ENCODE results near the gene TRPC1.

The TRPC1 gene

DNA sequence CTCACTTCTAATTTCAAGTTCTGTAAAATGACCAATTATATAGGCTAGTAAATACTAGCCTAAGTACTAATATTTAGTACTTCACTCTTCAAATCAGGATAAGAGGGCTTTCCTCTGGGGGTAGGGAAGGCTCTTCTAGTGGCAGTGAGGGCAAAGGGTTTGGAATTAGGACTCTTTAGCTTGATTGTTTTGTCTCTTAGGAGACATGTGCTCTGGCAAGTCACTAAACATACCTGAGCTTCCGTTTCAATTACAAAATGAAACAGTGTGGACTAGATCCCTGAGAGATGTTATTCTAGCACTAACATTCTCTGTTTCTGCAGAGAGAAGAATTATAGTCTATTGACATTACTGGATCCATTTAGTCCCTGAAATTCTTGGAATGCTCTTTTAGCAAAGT is 93.5 kb downstream of the TRPC1 start:
- H2AK5ac ChIP-seq (ENCODE audit: low read length, severe bottlenecking): no peak overlapping the region
- no peak overlapping the region for H2AFZ ChIP-seq (ENCODE audit: low read depth, low read length)
- WGBS: no CpG with 5 or more reads among the region's 1 CpG
- H3K4me1 ChIP-seq (ENCODE audit: control insufficient read depth, insufficient read depth, low read depth, low read length): no peaks in the 10 kb centered on the region
- H3K14ac ChIP-seq (ENCODE audit: low read length in 2 of 2): no peak overlapping the region
- H3K9me3 ChIP-seq (ENCODE audit: control insufficient read depth, low read length): no peaks in the 10 kb centered on the region
- H3K4ac ChIP-seq (ENCODE audit: low read depth in 1 of 2, low read length in 2 of 2): no peak overlapping the region
- H2BK12ac ChIP-seq (ENCODE audit: low read length in 2 of 2): no peak overlapping the region
- no peaks in the 10 kb centered on the region for H3K27me3 ChIP-seq (ENCODE audit: control insufficient read depth in 1 of 2, insufficient read depth in 1 of 2, low read length in 2 of 2)
- H3K9ac ChIP-seq (ENCODE audit: low read length): no peak overlapping the region
- H2BK15ac ChIP-seq (ENCODE audit: low read depth, poor library complexity, severe bottlenecking): no peak overlapping the region
- no peak overlapping the region for H4K91ac ChIP-seq (ENCODE audit: low read length)
- H3K79me1 ChIP-seq (replicated peaks; ENCODE audit: low read length, poor library complexity, severe bottlenecking): no peaks in the 10 kb centered on the region
- no peak overlapping the region for H3K27ac ChIP-seq (ENCODE audit: low read length, poor library complexity, severe bottlenecking)
- H3K23ac ChIP-seq (ENCODE audit: low read length in 2 of 2): no peak overlapping the region
- H2BK120ac ChIP-seq (ENCODE audit: low read depth, low read length): no peak overlapping the region
- H4K8ac ChIP-seq (ENCODE audit: low read length): no peak overlapping the region
- H3K4me3 ChIP-seq (ENCODE audit: insufficient read depth in 1 of 2, low read depth in 1 of 2, low read length in 2 of 2): no peak overlapping the region
- H3K4me2 ChIP-seq (ENCODE audit: low read length, poor library complexity, severe bottlenecking): no peak overlapping the region
- H2BK5ac ChIP-seq (ENCODE audit: low read depth, low read length, poor library complexity, severe bottlenecking): no peak overlapping the region
- peaks cover 0 to 56% of the 10 kb centered on the region in 2 experiments for H3K36me3 ChIP-seq (ENCODE audit: control insufficient read depth in 1 of 2, insufficient read depth in 2 of 2, low read depth in 1 of 2, low read length in 2 of 2)
- H3K18ac ChIP-seq (ENCODE audit: low read depth in 1 of 2, low read length in 2 of 2): no peak overlapping the region
- no peak for DNase-seq

DNA sequence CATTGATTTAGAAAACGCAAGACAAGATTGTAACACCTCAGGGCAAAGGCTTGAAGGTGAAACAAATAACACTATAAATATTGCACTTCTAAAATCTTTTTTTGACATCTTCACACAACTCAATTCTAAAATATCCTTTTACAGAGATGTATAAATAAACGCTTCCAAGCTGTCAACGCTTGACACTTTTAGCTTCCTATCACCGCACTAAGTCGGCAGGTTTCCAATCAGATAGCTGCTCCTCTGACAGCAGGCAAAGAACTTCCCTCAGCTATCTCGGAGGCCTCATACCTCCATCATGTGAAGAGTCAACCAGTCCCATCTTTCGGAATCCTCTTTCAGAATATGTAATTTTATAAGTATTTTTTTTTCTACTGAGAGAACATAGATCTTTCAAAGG is 94.1 kb downstream of the TRPC1 start:
- Histone ChIP-seq H2AFZ (ENCODE audit: low read depth, low read length) (no peak overlapping the region), H3K9me3 (ENCODE audit: control insufficient read depth, low read length) (no peaks in the 10 kb centered on the region), H3K36me3 (ENCODE audit: control insufficient read depth in 1 of 2, insufficient read depth in 2 of 2, low read depth in 1 of 2, low read length in 2 of 2) (peaks cover 0 to 58% of the 10 kb centered on the region in 2 experiments), H3K14ac (ENCODE audit: low read length in 2 of 2) (no peak overlapping the region), H2BK120ac (ENCODE audit: low read depth, low read length) (no peak overlapping the region), H3K18ac (ENCODE audit: low read depth in 1 of 2, low read length in 2 of 2) (no peak overlapping the region), H4K91ac (ENCODE audit: low read length) (no peak overlapping the region), H3K4me3 (ENCODE audit: insufficient read depth in 1 of 2, low read depth in 1 of 2, low read length in 2 of 2) (no peak overlapping the region), H3K79me1 (replicated peaks; ENCODE audit: low read length, poor library complexity, severe bottlenecking) (no peaks in the 10 kb centered on the region), H3K23ac (ENCODE audit: low read length in 2 of 2) (no peak overlapping the region), H3K27me3 (ENCODE audit: control insufficient read depth in 1 of 2, insufficient read depth in 1 of 2, low read length in 2 of 2) (no peaks in the 10 kb centered on the region), H2BK15ac (ENCODE audit: low read depth, poor library complexity, severe bottlenecking) (no peak overlapping the region), H2BK12ac (ENCODE audit: low read length in 2 of 2) (no peak overlapping the region), H3K27ac (ENCODE audit: low read length, poor library complexity, severe bottlenecking) (no peak overlapping the region), H4K8ac (ENCODE audit: low read length) (no peak overlapping the region), H3K9ac (ENCODE audit: low read length) (no peak overlapping the region), H3K4ac (ENCODE audit: low read depth in 1 of 2, low read length in 2 of 2) (no peak overlapping the region), H3K4me1 (ENCODE audit: control insufficient read depth, insufficient read depth, low read depth, low read length) (no peaks in the 10 kb centered on the region), H2BK5ac (ENCODE audit: low read depth, low read length, poor library complexity, severe bottlenecking) (no peak overlapping the region), H3K4me2 (ENCODE audit: low read length, poor library complexity, severe bottlenecking) (no peak overlapping the region), H2AK5ac (ENCODE audit: low read length, severe bottlenecking) (no peak overlapping the region)
- DNase-seq: no peak
- 99% methylated on average over 5 of the region's 7 CpGs for WGBS

- no peak overlapping the region for H2BK5ac ChIP-seq (ENCODE audit: low read depth, low read length, poor library complexity, severe bottlenecking)
- no peak overlapping the region for H2AFZ ChIP-seq (ENCODE audit: low read depth, low read length)
- DNase-seq: no peak
- no peak overlapping the region for H3K9ac ChIP-seq (ENCODE audit: low read length)
- no peak overlapping the region for H2AK5ac ChIP-seq (ENCODE audit: low read length, severe bottlenecking)
- H3K79me1 ChIP-seq (replicated peaks; ENCODE audit: low read length, poor library complexity, severe bottlenecking): no peaks in the 10 kb centered on the region
- no peaks in the 10 kb centered on the region for H3K27me3 ChIP-seq (ENCODE audit: control insufficient read depth in 1 of 2, insufficient read depth in 1 of 2, low read length in 2 of 2)
- no peak overlapping the region for H3K23ac ChIP-seq (ENCODE audit: low read length in 2 of 2)
- H3K4me1 ChIP-seq (ENCODE audit: control insufficient read depth, insufficient read depth, low read depth, low read length): no peaks in the 10 kb centered on the region
- no peak overlapping the region for H3K4me3 ChIP-seq (ENCODE audit: insufficient read depth in 1 of 2, low read depth in 1 of 2, low read length in 2 of 2)
- WGBS: 93% methylated on average over 9 of the region's 9 CpGs
- no peak overlapping the region for H2BK15ac ChIP-seq (ENCODE audit: low read depth, poor library complexity, severe bottlenecking)
- H2BK12ac ChIP-seq (ENCODE audit: low read length in 2 of 2): no peak overlapping the region
- H2BK120ac ChIP-seq (ENCODE audit: low read depth, low read length): no peak overlapping the region
- peaks cover 0 to 59% of the 10 kb centered on the region in 2 experiments for H3K36me3 ChIP-seq (ENCODE audit: control insufficient read depth in 1 of 2, insufficient read depth in 2 of 2, low read depth in 1 of 2, low read length in 2 of 2)
- no peak overlapping the region for H3K18ac ChIP-seq (ENCODE audit: low read depth in 1 of 2, low read length in 2 of 2)
- H3K9me3 ChIP-seq (ENCODE audit: control insufficient read depth, low read length): no peaks in the 10 kb centered on the region
- no peak overlapping the region for H4K8ac ChIP-seq (ENCODE audit: low read length)
- H3K4ac ChIP-seq (ENCODE audit: low read depth in 1 of 2, low read length in 2 of 2): no peak overlapping the region
- H4K91ac ChIP-seq (ENCODE audit: low read length): peak overlapping the region; percentile 28
- H3K14ac ChIP-seq (ENCODE audit: low read length in 2 of 2): no peak overlapping the region
- no peak overlapping the region for H3K4me2 ChIP-seq (ENCODE audit: low read length, poor library complexity, severe bottlenecking)
- H3K27ac ChIP-seq (ENCODE audit: low read length, poor library complexity, severe bottlenecking): no peak overlapping the region
These were observed 94.8 kb downstream of the TRPC1 start for GRCh38 chr3:142818651-142819050.

DNA sequence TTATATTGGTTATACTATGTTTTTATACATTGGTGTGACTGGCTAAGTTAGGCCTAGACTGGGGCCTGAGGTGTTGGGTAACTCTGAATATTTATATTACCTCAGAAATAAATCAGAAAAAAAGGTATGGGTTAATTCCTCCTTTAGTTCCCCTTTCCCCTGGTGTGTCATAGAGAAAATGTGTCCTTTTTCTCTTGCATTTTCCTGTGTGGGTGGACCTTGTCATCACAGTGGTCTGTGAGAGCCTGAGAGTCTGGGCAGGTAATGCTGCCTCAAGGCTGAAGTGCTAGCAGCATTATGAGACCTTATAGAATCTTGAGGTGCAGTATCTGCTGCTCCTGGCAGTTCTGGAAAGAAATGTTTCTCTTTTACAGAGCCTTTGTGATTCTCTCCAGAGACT is 95.3 kb downstream of the TRPC1 start:
- Histone ChIP-seq H2BK120ac (ENCODE audit: low read depth, low read length) (no peak overlapping the region), H3K23ac (ENCODE audit: low read length in 2 of 2) (no peak overlapping the region), H4K91ac (ENCODE audit: low read length) (no peak overlapping the region), H3K18ac (ENCODE audit: low read depth in 1 of 2, low read length in 2 of 2) (no peak overlapping the region), H3K4me3 (ENCODE audit: insufficient read depth in 1 of 2, low read depth in 1 of 2, low read length in 2 of 2) (no peak overlapping the region), H3K4me1 (ENCODE audit: control insufficient read depth, insufficient read depth, low read depth, low read length) (no peaks in the 10 kb centered on the region), H3K9me3 (ENCODE audit: control insufficient read depth, low read length) (no peaks in the 10 kb centered on the region), H2AFZ (ENCODE audit: low read depth, low read length) (no peak overlapping the region), H2BK5ac (ENCODE audit: low read depth, low read length, poor library complexity, severe bottlenecking) (no peak overlapping the region), H3K4ac (ENCODE audit: low read depth in 1 of 2, low read length in 2 of 2) (no peak overlapping the region), H3K27ac (ENCODE audit: low read length, poor library complexity, severe bottlenecking) (no peak overlapping the region), H2BK12ac (ENCODE audit: low read length in 2 of 2) (no peak overlapping the region), H2AK5ac (ENCODE audit: low read length, severe bottlenecking) (no peak overlapping the region), H2BK15ac (ENCODE audit: low read depth, poor library complexity, severe bottlenecking) (no peak overlapping the region), H4K8ac (ENCODE audit: low read length) (no peak overlapping the region), H3K27me3 (ENCODE audit: control insufficient read depth in 1 of 2, insufficient read depth in 1 of 2, low read length in 2 of 2) (no peaks in the 10 kb centered on the region), H3K79me1 (replicated peaks; ENCODE audit: low read length, poor library complexity, severe bottlenecking) (no peaks in the 10 kb centered on the region), H3K9ac (ENCODE audit: low read length) (no peak overlapping the region), H3K14ac (ENCODE audit: low read length in 2 of 2) (no peak overlapping the region), H3K36me3 (ENCODE audit: control insufficient read depth in 1 of 2, insufficient read depth in 2 of 2, low read depth in 1 of 2, low read length in 2 of 2) (peaks cover 0 to 61% of the 10 kb centered on the region in 2 experiments), H3K4me2 (ENCODE audit: low read length, poor library complexity, severe bottlenecking) (no peak overlapping the region)
- DNase-seq: no peak

Measured in mesenchymal stem cell (in vitro differentiated cells and primary cell).